Astrocyte of the cerebellum (primary cell): ENCODE measurements around the gene CD72.
"Not testable (repeated sequence)": the region's sequence is repeated elsewhere in the genome, so short reads cannot be mapped to it uniquely, and the experiment has no call there.

Experiments used
- DNase-seq: peaks from one replicate; pipeline ENCODE4 v3.0.0-alpha.2; 2011; ENCODE audit warnings: low read depth
- H3K4me3 ChIP-seq: 2 replicates; pipeline ENCODE4 v1.5.1; 2011; ENCODE audit warnings: mild to moderate bottlenecking, low read depth, low read length, moderate library complexity
- in situ Hi-C: cut with HindIII; loops from 2 replicates; pipeline ENCODE4 v1.10.0; 2017; ENCODE audit warnings: low sequenced_read_pairs
- TF ChIP-seq, protein P1 (sequence below): IDR thresholded peaks from 2 replicates; pipeline ENCODE4 v1.5.1; 2012; ENCODE audit warnings: low read length, low read depth, moderate library complexity, mild to moderate bottlenecking; ENCODE audit errors: missing control alignments

Gene CD72

DNA sequence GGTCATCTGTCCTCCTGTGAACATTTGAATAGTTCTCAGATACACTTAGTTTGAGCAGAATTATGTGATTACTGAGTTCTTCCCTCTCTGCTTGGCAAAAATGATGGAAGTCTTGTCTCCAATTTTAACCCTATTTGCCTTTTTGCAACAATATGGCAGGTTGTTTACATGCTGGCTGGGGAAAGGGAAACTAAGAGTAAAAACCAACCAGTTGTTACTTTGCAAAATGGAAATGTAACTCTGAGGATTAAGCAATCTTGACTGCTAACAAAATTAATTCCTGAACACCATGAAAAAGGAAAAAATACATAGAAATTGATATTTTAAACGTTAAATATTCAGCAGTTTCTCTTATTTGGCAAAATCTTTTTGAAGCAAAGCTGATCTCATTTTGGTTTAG, 21.4 kb upstream of the CD72 start:
- DNase-seq, result no peak
- in situ Hi-C loops, result no loop called here
- H3K4me3 ChIP-seq, result no peak overlapping the region
- TF ChIP-seq, protein P1, sequence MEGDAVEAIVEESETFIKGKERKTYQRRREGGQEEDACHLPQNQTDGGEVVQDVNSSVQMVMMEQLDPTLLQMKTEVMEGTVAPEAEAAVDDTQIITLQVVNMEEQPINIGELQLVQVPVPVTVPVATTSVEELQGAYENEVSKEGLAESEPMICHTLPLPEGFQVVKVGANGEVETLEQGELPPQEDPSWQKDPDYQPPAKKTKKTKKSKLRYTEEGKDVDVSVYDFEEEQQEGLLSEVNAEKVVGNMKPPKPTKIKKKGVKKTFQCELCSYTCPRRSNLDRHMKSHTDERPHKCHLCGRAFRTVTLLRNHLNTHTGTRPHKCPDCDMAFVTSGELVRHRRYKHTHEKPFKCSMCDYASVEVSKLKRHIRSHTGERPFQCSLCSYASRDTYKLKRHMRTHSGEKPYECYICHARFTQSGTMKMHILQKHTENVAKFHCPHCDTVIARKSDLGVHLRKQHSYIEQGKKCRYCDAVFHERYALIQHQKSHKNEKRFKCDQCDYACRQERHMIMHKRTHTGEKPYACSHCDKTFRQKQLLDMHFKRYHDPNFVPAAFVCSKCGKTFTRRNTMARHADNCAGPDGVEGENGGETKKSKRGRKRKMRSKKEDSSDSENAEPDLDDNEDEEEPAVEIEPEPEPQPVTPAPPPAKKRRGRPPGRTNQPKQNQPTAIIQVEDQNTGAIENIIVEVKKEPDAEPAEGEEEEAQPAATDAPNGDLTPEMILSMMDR, result no peak

DNA sequence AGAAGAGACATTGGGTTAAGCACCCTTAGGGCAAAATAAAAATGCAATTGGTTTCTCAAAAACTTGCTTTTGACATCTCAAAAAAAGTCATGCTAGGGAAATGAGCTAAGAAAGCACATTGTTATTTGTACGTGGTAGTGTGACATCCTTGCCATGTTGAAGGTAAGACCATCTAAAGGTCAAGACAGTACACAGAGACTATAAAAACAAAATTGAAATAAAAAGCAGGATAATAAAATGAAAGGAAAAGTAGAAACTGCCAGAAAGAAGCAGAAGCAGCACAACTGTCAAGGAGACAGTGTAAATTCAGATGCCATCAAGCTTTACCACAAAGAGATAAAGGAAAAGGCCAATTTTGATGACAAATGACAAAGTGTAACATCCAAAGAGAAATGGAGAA, 21.0 kb upstream of the CD72 start:
- H3K4me3 ChIP-seq, DNase-seq, in situ Hi-C loops: not testable (repeated sequence)

DNA sequence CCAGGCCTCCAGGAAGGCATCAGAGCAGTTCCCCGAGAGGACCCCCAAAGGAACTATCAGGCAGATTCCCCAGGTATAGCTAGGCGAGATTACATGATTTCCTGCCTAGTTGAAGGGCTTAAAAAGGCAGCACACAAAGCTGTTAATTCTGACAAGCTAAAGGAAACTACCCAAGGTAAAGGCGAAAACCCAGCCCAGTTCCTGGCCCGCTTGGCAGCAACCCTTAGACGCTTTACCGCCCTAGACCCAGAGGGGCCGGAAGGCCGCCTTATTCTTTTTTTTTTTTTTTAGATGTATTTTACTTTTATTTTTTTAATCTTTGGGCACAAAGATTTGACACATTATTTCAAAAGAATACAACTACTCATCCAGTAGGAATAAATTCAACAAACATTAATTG, 20.5 kb upstream of the CD72 start:
- H3K4me3 ChIP-seq, in situ Hi-C loops, DNase-seq: not testable (repeated sequence)

GRCh38 chr9:35637427-35637955, 19.3 kb upstream of the CD72 start:
- in situ Hi-C loops, H3K4me3 ChIP-seq, DNase-seq: not testable (repeated sequence)

- H3K4me3 ChIP-seq, DNase-seq, in situ Hi-C loops: not testable (repeated sequence)
Measured at GRCh38 chr9:35636877-35637246, 18.6 kb upstream of the CD72 start.

- TF ChIP-seq, protein P1, result no peak
- H3K4me3 ChIP-seq, result no peak overlapping the region
- DNase-seq, result no peak
- in situ Hi-C loops, result no loop called here
Measured at GRCh38 chr9:35636135-35636876, 18.1 kb upstream of the CD72 start.

DNA sequence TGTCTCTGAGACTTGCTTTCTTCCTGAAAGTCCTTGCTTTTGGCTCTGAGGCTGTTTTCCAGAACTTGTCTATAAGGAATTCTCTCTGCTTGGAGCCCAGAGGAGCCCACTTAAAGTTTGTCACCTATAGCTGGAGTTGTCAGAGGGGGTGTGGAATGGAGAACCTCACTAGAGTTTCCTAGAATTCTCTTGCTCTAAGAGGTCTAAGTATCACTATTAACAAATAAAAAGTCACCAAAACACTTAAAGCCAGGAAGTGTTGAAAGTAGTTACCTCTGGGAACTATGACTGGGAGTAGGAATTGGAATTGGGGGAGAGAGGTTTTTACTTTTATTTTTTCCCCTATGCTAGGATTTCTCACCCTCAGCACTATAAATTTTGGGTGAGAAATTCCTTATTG, 17.5 kb upstream of the CD72 start:
- no peak for DNase-seq
- TF ChIP-seq, protein P1, result no peak
- in situ Hi-C loops, result no loop called here
- no peak overlapping the region for H3K4me3 ChIP-seq

DNA sequence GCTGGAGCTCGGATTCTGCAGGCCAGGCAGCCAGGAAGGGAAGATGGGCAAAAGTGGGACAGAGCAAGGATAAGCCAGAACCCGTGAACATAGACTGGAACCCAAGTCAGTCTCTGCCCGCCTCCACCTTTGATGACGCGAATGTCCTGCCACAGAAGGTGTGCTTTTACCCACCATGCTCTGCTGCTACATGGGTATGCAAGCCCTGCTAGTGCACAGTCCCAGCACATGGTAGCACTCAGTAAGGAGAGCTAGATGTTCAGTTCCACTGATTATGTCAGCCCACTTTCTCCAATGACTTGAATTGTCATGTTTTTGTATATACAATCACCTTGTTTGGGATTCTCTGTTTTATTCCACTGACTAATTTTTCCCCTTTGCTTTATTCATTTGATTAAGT, 11.4 kb upstream of the CD72 start:
- in situ Hi-C loops, result no loop called here
- TF ChIP-seq, protein P1, result no peak
- H3K4me3 ChIP-seq, result no peak overlapping the region
- no peak for DNase-seq
